ENCODE measurements around the gene EXOC6B.

The EXOC6B gene

DNA sequence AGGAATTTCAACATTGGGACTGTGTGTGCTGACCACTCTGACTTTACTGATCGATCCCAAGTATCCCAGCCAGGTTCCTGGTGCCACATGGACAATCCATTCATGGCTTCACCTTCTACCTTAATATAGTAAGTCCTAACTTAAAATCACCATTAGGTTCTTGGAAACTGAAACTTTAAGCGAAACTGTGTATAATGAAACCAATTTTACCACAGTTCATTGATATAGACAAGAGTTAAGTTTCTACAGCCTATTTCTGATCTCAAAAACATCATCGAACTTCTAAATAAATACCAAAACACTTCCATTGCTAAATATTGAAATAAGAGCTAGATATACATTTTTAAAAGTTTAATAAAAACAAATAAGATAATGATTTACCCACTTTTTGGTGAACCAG is 4.4 kb upstream of the EXOC6B start:
- no peak for DNase-seq (ENCODE audit: low read depth in 2 of 3, low spot score in 2 of 3)

DNA sequence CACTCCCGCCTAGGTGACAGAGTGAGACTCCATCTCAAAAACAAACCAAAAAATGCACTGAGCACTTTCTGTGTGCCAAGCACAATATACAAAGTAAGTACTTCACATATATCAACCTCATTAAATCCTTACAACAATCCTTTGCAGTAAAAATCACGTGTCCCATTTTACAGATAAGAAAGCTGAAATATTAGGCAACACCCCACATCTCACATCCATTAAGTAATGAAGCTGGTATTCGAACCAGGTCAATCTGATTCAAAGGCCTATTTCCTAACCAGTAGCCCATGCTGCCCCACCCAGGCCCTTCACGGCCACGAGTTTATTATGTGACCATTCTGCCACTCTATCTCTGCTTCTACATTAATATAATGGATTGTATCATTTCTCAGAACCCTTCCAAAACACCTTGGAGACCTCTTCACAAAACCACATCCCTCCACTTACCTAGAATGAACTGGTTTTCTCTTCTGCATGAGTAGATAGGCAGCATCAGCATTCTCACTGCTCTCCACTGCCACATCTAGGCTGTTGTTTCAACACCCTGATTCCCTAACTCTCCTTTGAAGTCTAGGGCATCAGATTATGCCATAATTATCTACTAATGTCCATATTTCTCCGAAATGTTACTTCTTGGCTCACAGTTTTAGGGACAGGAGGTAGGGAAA is 3.1 kb upstream of the EXOC6B start:
- DNase-seq (ENCODE audit: low read depth in 2 of 3, low spot score in 2 of 3), result no peak

DNA sequence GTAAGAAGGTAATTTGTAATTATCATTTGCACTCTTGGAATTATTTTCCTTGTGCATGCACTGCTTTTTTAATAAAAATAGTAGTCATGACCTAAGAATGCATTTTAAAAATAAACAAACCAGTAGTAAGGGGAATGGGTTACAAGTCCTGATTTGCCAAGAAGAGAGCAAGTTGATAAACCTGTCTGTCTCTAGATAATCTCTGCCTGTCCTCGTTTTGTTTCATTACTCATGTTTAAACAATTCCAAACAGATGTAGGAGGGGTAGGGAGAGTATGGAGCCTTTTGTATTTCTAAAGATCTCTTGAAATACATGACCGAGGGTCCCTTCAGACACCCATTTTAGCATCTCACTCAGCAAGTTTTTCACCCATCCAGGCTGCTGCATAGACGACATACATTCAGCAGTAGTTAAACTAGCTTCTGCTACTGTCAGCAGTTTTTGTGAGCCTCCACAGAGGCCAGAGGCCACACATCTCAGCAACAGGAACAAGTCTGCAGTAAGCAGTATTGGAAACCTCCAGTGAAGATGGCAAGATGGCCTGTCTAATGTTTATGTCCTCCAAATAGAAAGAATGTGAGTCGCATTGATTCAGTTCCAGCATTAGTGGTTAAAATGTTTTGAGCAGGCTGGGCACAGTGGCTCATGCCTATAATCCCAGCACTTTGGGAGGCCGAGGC is 2.3 kb upstream of the EXOC6B start:
- no peak for DNase-seq (ENCODE audit: low read depth in 2 of 3, low spot score in 2 of 3)

DNA sequence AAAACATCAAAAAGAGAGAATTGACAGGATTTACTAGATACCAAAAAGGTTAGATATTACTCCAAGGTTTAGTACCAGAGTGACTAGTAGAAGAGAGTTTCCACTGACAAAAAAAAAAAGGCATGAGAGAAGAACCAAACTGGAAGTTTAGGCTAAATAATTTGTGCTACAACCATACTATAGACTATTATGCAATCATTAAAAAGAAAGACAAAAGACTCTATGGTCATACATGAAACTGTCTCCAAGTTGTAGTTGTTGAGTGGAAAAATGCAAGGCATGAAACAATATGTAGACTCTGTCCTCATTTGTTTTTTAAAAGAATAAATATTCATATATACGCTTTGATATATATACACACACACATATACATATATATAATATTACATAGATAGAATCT is 1.7 kb upstream of the EXOC6B start:
- DNase-seq (ENCODE audit: low read depth in 2 of 3, low spot score in 2 of 3), result no peak

DNA sequence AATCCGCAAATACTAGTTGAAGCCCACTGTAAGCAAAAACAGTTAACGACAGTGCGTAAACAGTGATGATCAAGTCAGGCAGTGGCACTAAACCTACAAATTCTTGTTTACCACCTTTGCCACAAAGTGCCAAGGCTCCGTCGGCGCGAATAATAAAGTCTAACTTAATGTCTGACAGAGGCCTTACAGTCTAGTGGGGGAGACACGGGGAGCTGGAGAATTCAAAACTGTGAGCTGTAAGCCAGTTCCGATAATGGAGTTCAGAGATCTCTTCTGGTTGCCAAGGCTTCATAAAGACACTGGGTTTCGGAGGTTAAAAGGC is 284 bp upstream of the EXOC6B start:
- DNase-seq (ENCODE audit: low read depth in 2 of 3, low spot score in 2 of 3), result no peak

DNA sequence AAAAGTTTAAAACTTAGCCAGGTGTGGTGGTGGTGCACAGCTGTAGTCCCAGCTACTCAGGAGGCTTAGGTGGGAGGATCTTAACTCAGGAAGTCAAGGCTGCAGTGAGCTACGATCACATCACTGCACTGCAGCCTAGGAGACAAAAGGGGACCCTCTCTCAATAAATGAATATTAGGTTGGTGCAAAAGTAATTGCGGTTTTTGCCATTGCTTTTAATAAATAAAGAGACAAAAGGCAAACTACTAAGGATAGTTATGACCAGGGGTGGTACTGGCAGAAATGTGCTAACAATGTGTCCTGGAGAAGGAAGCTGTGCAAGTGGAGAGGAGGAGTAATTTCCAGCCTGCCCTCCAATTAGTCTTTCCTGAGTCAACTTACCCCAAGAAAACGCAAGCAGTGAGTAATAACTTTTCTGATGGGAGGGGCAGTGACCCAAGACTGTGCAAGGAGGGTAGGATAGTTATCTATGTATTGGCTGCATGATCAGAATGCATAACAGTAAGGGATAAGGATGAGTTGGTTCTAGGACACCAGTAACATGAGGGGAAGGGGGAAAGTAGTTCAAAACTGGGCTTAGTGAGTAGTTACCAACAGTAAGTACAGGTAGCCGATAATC is 1.5 kb downstream of the EXOC6B start:
- no peak for DNase-seq (ENCODE audit: low read depth in 2 of 3, low spot score in 2 of 3)

DNA sequence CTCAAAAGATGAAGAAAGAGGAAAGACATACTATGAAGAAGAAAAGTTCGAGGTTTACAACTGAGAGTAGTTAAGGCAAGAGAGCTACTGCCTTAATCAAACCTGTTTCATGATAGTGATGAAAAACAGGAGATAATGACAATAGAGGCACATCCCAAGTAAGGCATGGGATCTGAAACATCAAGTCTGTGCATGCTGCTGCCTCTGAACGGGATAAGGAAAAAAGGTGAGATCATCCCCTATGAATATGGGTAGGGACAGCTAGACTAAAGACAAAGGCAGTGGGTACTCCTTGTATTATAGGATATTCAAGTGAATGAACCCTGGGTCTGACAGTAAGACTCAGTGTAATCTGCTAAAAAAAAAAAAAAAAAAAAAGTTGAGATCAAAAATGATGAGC is 3.0 kb downstream of the EXOC6B start:
- no peak for DNase-seq (ENCODE audit: low read depth in 2 of 3, low spot score in 2 of 3)

DNA sequence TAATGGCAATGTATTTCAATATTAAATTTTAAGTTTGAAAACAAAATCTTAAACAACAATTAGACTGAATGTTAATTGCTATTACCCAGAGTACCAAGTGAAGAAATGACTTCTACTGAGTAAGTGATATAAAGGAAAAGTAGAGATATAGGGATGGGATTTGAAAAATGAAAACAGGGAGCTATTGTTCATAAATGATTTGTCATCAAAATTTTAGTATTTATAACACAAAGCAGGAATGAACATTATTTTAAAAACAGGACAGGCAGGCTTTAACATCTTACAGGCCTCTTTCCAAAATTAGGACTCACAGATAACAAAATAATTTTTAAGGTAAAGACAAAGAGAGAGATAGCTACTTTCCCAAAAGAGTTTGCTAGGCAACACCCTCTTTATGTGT is 3.9 kb downstream of the EXOC6B start:
- no peak for DNase-seq (ENCODE audit: low read depth in 2 of 3, low spot score in 2 of 3)

DNA sequence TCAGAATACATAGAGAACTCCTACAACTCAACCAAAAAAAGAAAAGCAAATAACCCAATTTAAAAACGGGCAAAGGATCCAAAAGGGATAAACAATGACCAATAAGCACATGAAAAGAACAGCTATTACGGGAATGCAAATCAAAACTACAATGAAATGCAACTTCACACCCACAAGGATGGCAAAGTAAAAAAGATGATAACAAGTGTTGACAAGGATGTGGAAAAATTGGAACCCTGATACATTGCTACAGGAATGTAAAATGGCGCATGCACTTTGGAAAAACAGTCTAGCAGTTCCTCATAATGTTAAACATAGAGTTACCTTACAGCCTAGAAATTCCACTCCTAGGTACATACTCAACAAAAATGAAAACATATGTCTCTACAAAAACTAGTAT is 4.7 kb downstream of the EXOC6B start:
- no peak for DNase-seq (ENCODE audit: low read depth in 2 of 3, low spot score in 2 of 3)

DNA sequence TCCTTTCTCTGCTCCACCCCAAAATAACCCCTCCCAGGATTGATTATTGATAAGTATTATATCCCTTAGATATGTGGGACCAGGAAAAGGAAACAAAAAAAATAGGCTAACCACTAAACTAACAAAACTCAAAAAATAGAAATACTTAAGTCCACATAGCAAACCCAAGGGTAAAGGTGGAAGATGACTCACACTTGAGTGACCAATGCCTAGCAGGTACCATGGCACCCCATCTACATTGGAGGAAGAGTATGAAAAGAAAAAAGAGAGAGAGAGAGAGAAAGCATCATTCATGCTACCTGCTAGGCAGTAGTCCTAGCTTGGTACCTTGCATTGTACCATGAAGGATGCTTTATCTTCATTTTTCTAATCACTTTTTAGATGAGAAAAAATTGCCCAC is 6.3 kb downstream of the EXOC6B start:
- no peak for DNase-seq (ENCODE audit: low read depth in 2 of 3, low spot score in 2 of 3)

DNA sequence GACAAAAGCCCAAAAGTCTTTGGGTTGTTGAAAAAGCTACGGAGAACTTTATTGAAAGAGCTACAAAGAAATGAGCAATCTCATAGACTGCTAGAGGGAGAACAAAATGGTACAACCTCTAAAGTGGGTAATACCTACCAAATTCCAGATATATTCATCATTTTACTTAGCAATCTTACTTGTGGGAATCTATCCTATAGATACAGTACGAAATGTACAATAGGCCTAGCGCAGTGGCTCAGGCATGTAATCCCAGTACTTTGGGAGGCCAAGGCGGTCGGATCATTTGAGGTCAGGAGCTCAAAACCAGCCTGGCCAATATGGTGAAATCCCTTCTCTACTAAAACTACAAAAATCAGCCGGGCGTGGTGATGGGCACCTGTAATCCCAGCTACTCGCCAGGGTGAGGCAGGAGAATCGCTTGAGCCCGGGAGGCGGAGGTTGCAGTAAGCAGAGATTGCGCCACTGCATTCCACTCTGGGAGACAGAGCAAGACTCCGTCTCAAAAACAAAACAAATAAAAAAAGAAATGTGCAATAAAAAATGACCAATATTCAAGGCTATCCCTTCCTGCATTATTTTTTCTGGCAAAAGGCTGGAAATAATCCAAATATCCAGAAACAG is 10.1 kb downstream of the EXOC6B start:
- no peak for DNase-seq (ENCODE audit: low read depth in 2 of 3, low spot score in 2 of 3)

DNA sequence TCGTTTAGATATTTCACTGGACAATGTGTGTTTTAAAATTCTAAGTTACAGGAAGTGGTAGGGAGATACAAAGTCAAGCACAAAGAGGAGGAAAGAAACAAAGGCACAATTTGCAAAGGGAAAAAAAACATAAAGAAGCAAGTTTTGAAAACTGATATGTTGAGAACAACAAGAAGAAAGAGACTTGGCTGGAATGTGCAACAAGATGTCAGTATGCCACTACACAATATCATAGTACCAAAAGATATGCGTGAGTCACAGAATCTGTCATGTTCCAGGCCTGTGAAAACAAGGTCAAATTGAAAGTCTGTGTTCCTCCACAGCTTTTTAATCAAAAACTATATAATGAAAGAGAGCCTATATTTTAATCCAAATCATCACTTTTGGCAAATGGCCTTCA is 12.0 kb downstream of the EXOC6B start:
- no peak for DNase-seq (ENCODE audit: low read depth in 2 of 3, low spot score in 2 of 3)

DNA sequence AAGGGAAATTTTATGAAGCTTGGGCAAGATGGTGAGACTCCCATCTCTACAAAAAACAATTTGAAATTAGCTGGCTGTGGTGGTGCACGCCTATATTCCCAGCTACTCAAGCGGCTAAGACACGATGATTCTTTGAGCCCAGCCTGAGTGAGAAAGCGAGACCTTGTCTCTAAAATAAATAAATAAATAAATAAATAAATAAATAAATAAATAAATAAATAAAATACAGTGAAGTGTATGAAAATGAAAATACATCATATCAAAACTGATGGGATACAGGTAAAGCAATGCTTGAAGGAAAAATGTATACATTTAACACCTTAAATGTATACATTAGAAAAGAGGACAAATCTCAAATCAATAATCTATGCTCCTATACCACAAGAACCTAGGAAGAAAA is 15.7 kb downstream of the EXOC6B start:
- no peak for DNase-seq (ENCODE audit: low read depth in 2 of 3, low spot score in 2 of 3)

DNA sequence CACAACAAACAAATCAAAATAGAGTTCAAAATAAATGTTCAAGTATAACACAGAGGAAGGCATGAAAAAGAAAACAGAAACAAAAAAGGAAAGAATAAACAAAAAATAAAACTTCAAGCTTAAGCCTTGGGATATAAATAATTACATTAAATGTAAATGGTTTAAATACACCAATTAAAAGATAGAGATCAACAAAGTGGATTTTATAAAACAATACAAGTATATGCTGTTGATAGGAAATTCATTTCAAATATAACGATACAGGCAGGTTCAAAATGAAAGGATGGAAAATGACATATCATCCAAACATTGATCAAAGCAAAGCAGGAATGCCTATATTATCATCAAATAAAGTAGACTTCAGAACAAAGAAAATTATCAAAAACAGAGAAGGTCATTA is 16.7 kb downstream of the EXOC6B start:
- no peak for DNase-seq (ENCODE audit: low read depth in 2 of 3, low spot score in 2 of 3)

DNA sequence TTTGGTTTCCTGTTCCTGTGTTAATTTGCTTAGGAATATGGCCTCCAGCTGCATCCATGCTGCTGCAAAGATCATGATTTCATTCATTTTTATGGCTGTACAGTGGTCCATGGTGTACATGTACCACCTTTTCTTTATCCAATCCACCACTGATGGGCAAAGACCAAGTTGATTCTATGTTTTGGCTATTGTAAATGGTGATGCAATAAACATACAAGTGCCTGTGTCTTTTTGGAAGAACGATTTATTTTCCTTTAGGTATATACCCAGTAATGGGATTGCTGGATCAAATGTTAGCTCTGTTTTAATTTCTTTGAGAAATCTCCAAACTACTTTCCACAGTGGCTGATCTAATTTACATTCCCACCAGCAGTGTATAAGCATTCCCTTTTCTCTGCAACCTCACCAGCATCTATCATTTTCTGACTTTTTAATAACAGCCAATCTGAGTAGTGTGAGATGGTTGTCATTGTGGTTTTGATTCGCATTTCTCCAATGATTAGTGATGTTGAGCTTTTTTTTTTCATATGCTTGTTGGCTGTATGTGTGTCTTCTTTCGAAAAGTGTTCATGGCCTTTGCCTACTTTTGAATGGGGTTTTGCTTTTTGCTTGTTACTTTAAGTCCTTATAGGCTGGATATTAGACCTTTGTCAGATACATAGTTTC is 19.4 kb downstream of the EXOC6B start:
- no peak for DNase-seq (ENCODE audit: low read depth in 2 of 3, low spot score in 2 of 3)

DNA sequence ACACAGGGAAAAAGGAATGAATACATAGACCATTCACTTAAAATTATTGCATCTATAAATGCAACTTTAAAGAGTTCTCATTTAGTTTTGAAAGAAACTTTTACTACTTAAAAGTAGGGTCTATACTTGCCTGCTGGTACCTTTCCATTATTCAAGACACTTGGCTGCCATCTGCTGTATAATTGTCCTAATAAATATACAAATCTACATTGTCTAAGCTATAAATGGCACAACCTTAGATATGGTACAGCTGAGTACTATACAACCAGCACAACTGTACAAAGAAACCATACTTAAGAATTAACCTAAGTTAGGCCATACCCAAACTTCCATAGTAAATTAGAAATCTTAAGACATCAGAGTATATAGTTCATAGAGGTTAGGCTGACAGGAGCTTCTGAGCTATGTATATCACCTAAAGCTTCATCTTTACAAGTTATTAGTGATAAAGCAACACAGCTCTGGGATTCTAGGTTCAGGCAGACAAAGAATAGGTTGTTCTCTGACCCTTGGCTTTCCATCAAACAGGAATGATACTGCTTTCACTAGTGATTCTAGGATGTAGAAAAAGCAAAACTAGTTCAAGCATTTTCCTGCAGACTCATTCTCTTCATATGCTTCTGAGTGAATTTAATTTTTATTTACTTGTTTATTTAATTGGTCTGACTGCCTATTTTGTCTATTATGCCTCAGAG is 22.1 kb downstream of the EXOC6B start:
- no peak for DNase-seq (ENCODE audit: low read depth in 2 of 3, low spot score in 2 of 3)

DNA sequence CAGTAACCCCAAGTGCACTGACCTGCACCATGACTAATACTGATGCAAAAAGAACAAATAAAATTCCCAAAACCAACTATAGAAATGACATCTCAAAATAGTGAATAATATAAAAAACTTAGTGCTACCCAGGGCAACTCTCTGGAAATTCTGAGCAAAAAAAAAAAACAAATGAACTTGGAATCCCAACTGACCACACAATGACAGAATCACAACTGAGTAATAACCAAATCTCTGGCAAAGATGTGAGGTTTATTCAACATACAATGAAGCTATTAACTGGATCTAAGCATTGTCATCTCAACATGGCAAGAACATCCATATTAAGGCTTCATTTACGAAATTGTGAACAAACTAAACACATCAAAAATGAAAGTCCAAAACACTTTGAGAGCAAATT is 22.7 kb downstream of the EXOC6B start:
- DNase-seq (ENCODE audit: low read depth in 2 of 3, low spot score in 2 of 3), result no peak

DNA sequence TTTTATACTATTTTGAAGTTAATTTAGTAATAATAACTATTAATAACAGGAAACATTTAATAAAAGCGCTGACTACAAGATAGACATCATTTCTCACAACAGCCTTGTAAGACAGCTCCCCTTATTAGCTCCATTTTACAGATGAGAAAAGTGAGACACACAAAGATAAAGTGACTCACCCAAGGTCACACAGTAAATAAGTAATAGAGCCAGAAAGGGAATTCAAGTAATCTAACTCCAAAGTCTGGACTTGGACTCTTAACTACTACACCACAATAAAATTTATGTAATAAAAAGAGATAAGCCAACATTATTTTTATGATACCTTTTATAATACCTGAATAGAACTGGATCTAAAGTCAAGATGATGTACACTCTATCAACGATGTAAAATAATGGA is 25.3 kb downstream of the EXOC6B start:
- no peak for DNase-seq (ENCODE audit: low read depth in 2 of 3, low spot score in 2 of 3)

DNA sequence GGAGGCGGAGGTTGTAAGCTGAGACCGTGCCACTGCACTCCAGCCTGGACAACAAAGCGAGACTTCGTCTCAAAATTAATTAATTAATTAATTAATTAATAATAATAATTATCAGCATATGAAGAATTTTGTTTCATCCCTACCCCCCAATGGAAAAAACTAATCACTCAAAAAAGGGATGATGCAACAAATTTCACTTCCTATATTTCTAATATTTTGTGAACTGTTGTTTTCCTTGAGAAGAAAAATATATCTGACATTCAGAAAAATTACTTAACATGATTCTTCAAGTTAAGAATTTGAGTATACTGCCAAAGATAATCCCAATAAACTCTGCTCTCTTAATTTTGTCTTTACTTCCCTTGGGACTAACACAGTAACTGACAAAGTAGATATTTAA is 28.1 kb downstream of the EXOC6B start:
- no peak for DNase-seq (ENCODE audit: low read depth in 2 of 3, low spot score in 2 of 3)

DNA sequence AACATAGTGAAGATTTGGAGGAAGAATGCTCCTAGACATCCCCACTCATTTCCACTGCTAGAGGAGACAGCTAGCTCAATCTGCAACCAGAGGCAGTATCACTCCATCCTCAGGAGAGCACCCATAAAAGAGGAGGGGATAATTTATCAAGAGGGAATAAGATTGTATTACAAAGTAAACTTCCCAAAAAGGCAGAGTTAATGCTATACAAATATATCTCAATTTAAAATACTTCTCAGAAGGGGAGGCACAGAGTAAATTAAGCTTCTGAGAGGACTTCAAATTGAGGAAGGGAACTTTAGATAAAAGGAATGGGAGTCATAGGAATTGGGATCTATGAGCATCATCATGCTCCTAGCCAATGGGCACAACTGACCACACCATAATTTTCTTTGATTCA is 29.1 kb downstream of the EXOC6B start:
- no peak for DNase-seq (ENCODE audit: low read depth in 2 of 3, low spot score in 2 of 3)

DNA sequence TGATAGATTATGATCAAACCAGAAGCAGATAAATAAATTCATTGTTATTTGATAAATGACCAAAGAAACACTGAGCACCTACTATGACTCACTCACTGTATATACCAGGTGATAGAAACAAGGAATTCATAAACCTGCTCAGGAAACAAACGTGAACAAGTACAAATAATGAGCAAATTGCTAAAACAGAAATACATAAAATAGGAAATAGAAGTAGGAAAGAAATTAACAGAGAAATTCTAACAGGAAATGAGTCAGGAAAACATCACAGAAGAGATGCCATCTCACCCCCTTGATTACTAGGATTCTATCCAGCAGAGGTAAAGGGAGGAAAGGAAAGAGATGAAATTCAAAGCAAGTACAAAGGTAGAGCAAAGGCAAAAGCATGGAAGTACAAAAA is 31.3 kb downstream of the EXOC6B start:
- DNase-seq (ENCODE audit: low read depth in 2 of 3, low spot score in 2 of 3), result no peak
